Coronary artery (tissue), 2 donors: ENCODE data around the gene CLNK.

ENCODE experiments used
- DNase-seq: peaks from one replicate; pipeline ENCODE4 v3.0.0-alpha.2; 2017; ENCODE audit warnings: low spot score
- H3K27ac ChIP-seq, 2 donors: fragments of 200-600 bp; sonication (generic); one replicate each; pipeline ENCODE4 v1.5.1; 2016 to 2019
- H3K4me3 ChIP-seq: fragments of 200-600 bp; sonication (generic); 2 replicates; pipeline ENCODE4 v1.5.1; 2016; ENCODE audit warnings: mild to moderate bottlenecking, moderate library complexity
- TF ChIP-seq, protein P1 (sequence below): fragments of 200-600 bp; sonication (generic); IDR thresholded peaks from one replicate; pipeline ENCODE4 v1.5.1; 2019; ENCODE audit warnings: antibody characterized with exemption

CLNK gene

DNA sequence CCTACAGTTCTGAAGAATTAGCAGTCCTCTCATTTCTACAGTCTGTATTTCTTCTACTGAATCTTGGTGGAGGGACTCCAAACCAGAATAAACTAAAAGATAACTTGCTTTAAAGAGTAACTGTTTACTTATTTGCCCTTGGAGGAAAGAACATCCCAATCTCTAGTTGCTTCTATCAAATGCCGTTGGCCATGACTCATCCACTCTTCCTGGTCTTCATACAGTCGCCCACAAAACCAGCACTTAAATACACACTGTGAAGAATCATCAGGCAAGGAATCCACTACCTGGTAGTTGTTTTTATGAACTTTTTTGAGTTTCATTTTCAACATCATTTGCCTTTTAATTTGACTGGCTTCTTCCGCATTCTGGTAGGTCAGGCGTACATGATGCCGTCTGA, 241.6 kb downstream of the CLNK start:
- TF ChIP-seq, protein P1, sequence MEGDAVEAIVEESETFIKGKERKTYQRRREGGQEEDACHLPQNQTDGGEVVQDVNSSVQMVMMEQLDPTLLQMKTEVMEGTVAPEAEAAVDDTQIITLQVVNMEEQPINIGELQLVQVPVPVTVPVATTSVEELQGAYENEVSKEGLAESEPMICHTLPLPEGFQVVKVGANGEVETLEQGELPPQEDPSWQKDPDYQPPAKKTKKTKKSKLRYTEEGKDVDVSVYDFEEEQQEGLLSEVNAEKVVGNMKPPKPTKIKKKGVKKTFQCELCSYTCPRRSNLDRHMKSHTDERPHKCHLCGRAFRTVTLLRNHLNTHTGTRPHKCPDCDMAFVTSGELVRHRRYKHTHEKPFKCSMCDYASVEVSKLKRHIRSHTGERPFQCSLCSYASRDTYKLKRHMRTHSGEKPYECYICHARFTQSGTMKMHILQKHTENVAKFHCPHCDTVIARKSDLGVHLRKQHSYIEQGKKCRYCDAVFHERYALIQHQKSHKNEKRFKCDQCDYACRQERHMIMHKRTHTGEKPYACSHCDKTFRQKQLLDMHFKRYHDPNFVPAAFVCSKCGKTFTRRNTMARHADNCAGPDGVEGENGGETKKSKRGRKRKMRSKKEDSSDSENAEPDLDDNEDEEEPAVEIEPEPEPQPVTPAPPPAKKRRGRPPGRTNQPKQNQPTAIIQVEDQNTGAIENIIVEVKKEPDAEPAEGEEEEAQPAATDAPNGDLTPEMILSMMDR, result no peak
- Histone ChIP-seq H3K4me3 (no peak overlapping the region), H3K27ac (no peak overlapping the region)
- DNase-seq, result no peak

DNA sequence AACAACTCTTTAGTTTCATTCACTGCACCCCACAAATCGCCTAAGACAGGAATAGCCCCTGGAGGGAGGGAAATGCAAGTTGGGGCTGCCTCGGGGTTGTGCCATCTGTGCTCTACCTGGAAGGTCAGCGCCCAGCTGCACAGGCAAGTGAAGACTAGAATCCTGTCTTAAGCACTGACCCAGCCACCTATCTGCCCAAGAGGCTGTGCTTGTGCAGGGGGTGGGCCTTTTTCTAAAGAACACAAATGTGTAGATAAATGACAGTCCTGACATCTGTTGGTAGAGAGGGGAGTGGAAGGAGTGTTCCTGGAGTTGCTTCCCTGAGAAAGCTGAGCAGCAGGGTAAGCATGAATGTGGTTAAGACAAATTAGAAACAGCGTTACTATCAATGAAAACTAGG, 243.1 kb downstream of the CLNK start:
- no peak overlapping the region for H3K4me3 ChIP-seq
- no peak for DNase-seq
- TF ChIP-seq, protein P1, result no peak
- H3K27ac ChIP-seq, result no peak overlapping the region

DNA sequence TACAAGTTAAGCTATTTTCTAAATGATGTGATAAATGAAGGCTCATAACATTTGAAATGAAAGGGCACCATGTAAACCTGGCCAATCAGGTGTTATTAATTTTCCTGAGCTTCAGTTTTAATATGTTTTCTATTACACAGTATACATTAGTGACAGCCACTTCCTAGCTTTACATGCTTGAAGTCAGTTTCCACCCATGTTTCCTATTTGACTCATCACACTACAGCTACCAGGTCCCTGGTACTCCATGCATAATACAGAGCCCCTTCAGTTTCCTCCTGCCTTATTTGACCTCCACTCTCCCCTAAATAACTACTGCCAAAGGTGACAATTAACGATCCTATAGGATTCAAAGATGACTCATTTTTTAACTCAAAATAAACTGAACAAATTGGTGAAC, 245.6 kb downstream of the CLNK start:
- TF ChIP-seq, protein P1, result no peak
- H3K4me3 ChIP-seq, result no peak overlapping the region
- H3K27ac ChIP-seq, result no peak overlapping the region
- DNase-seq, result no peak

DNA sequence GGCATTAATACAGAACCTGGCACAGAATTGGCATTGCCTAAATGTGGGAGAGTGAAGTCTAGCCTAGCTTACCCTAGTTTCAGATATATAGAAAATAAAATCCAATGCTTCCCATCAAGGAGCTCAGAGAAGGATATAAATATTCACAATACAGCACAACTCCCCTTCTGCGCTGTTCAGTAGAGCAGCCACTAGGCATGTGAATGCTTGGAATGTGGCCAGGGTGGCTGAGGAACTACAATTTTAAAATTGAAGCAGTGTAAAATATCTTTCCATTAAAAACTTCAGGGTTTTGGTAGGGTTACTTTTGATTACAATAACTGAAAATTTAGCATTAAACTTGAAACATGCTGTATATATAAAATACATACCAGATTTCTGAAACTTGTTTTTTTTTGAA, 246.8 kb downstream of the CLNK start:
- TF ChIP-seq, protein P1, result no peak
- Histone ChIP-seq H3K27ac (no peak overlapping the region), H3K4me3 (no peak overlapping the region)
- no peak for DNase-seq
